ENCODE data around the gene RPL10.

Gene RPL10

GRCh38 chrX:154443479-154443910, 45.3 kb downstream of the RPL10 start:
- TF ChIP-seq ZNF274 (IDR thresholded peaks at IDR 0.05; ENCODE audit: low read depth, low read length), result no peak
- H3K4me3 ChIP-seq (ENCODE audit: low read length), result peak overlapping the region; percentile 22; the same call in 1 of the 2 replicates

GRCh38 chrX:154443992-154444754, 46.0 kb downstream of the RPL10 start, which contains the start of gene FAM50A:
Gene FAM50A, plus strand, starts transcription at chrX:154444141. Its CDS starts 95 bp downstream, at chrX:154444236.
- no peak for TF ChIP-seq ZNF274 (IDR thresholded peaks at IDR 0.05; ENCODE audit: low read depth, low read length)
- peak within 1 kb of the TSS; percentile 80; the same call in 1 of the 2 replicates for H3K4me3 ChIP-seq (ENCODE audit: low read length)

GRCh38 chrX:154444755-154445246, 46.6 kb downstream of the RPL10 start:
- TF ChIP-seq ZNF274 (IDR thresholded peaks at IDR 0.05; ENCODE audit: low read depth, low read length), result no peak

GRCh38 chrX:154445776-154446175, 47.6 kb downstream of the RPL10 start:
- no peak overlapping the region for H3K4me3 ChIP-seq (ENCODE audit: low read length)
- TF ChIP-seq ZNF274 (IDR thresholded peaks at IDR 0.05; ENCODE audit: low read depth, low read length), result no peak

More at GRCh38 chrX:154444755-154445246, 46.6 kb downstream of the RPL10 start:
- peak overlapping the region; percentile 80; the same call in 1 of the 2 replicates for H3K4me3 ChIP-seq (ENCODE audit: low read length)

GRCh38 chrX:154446430-154446829, 48.3 kb downstream of the RPL10 start:
- no peak for TF ChIP-seq ZNF274 (IDR thresholded peaks at IDR 0.05; ENCODE audit: low read depth, low read length)
- no peak overlapping the region for H3K4me3 ChIP-seq (ENCODE audit: low read length)

GRCh38 chrX:154448484-154448883, 50.3 kb downstream of the RPL10 start:
- TF ChIP-seq ZNF274 (IDR thresholded peaks at IDR 0.05; ENCODE audit: low read depth, low read length), result no peak
- H3K4me3 ChIP-seq (ENCODE audit: low read length), result no peak overlapping the region

- H3K4me3 ChIP-seq (ENCODE audit: low read length), result no peak overlapping the region
- TF ChIP-seq ZNF274 (IDR thresholded peaks at IDR 0.05; ENCODE audit: low read depth, low read length), result no peak
Measured at GRCh38 chrX:154449618-154450017, 51.4 kb downstream of the RPL10 start.

GRCh38 chrX:154450312-154450711, 52.1 kb downstream of the RPL10 start:
- TF ChIP-seq ZNF274 (IDR thresholded peaks at IDR 0.05; ENCODE audit: low read depth, low read length), result no peak
- H3K4me3 ChIP-seq (ENCODE audit: low read length), result no peak overlapping the region
